H9 (cell line): ENCODE measurements around the gene C19orf25. TPM values are rescaled to one million over a fixed set of nuclear protein-coding genes. Genes with fewer than 3 reads are reported as not detected.

ENCODE experiments used
- DNase-seq: peaks from one replicate; pipeline ENCODE4 v3.0.0-alpha.2; 2017
- H2AFZ ChIP-seq: one replicate; pipeline ENCODE4 v1.6.1; 2013; ENCODE audit warnings: mild to moderate bottlenecking, low read length, control low read depth, moderate library complexity
- H2AK5ac ChIP-seq: 2 replicates; pipeline ENCODE4 v1.6.1; 2013; ENCODE audit warnings: low read length, control low read depth, mixed read lengths; ENCODE audit not compliant: insufficient read length
- H2BK120ac ChIP-seq: one replicate; pipeline ENCODE4 v1.6.1; 2013; ENCODE audit warnings: low read depth, mild to moderate bottlenecking, low read length, control low read depth, inconsistent platforms; ENCODE audit not compliant: poor library complexity, severe bottlenecking
- H2BK12ac ChIP-seq: 2 replicates; pipeline ENCODE4 v1.6.1; 2013; ENCODE audit warnings: low read length, control low read depth, mixed read lengths, low read depth; ENCODE audit not compliant: insufficient read length
- H2BK15ac ChIP-seq: 2 replicates; pipeline ENCODE4 v1.6.1; 2013; ENCODE audit warnings: low read depth, low read length, control low read depth
- H2BK20ac ChIP-seq: one replicate; pipeline ENCODE4 v1.6.1; 2013; ENCODE audit warnings: low read depth, mild to moderate bottlenecking, low read length, control low read depth, inconsistent platforms; ENCODE audit not compliant: poor library complexity, severe bottlenecking
- H2BK5ac ChIP-seq: 2 replicates; pipeline ENCODE4 v1.6.1; 2013; ENCODE audit warnings: low read length, control low read depth, mixed read lengths; ENCODE audit not compliant: insufficient read length
- H3K14ac ChIP-seq: 2 replicates; pipeline ENCODE4 v1.6.1; 2013; ENCODE audit warnings: low read length, control low read depth; ENCODE audit not compliant: insufficient read depth
- H3K18ac ChIP-seq: 2 replicates; pipeline ENCODE4 v1.6.1; 2013; ENCODE audit warnings: low read depth, mild to moderate bottlenecking, mixed read lengths, low read length, control low read depth; ENCODE audit not compliant: insufficient read length
- H3K23ac ChIP-seq: 2 replicates; pipeline ENCODE4 v1.6.1; 2013; ENCODE audit warnings: low read length, control low read depth, mixed read lengths, low read depth; ENCODE audit not compliant: insufficient read length
- H3K23me2 ChIP-seq: 2 replicates; pipeline ENCODE4 v1.6.1; 2013; ENCODE audit warnings: low read depth, mild to moderate bottlenecking, mixed read lengths, low read length, control low read depth; ENCODE audit not compliant: insufficient read length, poor library complexity, severe bottlenecking
- H3K27ac ChIP-seq: 2 replicates; pipeline ENCODE4 v1.5.1; 2013; ENCODE audit warnings: low read length, control low read depth, mixed read lengths, low read depth; ENCODE audit not compliant: insufficient read length
- H3K27me3 ChIP-seq: 2 replicates; pipeline ENCODE4 v1.6.1; 2013; ENCODE audit warnings: low read length, control low read depth, inconsistent platforms; ENCODE audit not compliant: insufficient read depth
- H3K4ac ChIP-seq: 2 replicates; pipeline ENCODE4 v1.6.1; 2013; ENCODE audit warnings: low read depth, mild to moderate bottlenecking, control low read depth, inconsistent platforms, low read length, moderate library complexity
- H3K4me1 ChIP-seq: 2 replicates; pipeline ENCODE4 v1.6.1; 2013; ENCODE audit warnings: low read length, control low read depth, inconsistent platforms; ENCODE audit not compliant: insufficient read depth
- H3K4me2 ChIP-seq: 2 replicates; pipeline ENCODE4 v1.6.1; 2013; ENCODE audit warnings: low read length, control low read depth, mixed read lengths; ENCODE audit not compliant: insufficient read length, insufficient read depth
- H3K56ac ChIP-seq: 2 replicates; pipeline ENCODE4 v1.6.1; 2013; ENCODE audit warnings: low read depth, mild to moderate bottlenecking, mixed read lengths, low read length, control low read depth; ENCODE audit not compliant: insufficient read length
- H3K79me1 ChIP-seq: 2 replicates; pipeline ENCODE4 v1.6.1; 2013; ENCODE audit warnings: low read depth, mild to moderate bottlenecking, moderate library complexity, low read length, control low read depth, inconsistent platforms; ENCODE audit not compliant: insufficient read depth, poor library complexity, severe bottlenecking
- H3K79me2 ChIP-seq: 2 replicates; pipeline ENCODE4 v1.6.1; 2013; ENCODE audit warnings: low read length, control low read depth, inconsistent platforms; ENCODE audit not compliant: insufficient read depth
- H3K9ac ChIP-seq: 2 replicates; pipeline ENCODE4 v1.6.1; 2013; ENCODE audit warnings: low read length, control low read depth, mixed read lengths; ENCODE audit not compliant: insufficient read length; ENCODE audit errors: extremely low read depth
- H3K9me3 ChIP-seq: one replicate; pipeline ENCODE4 v1.6.1; 2013; ENCODE audit warnings: low read depth, low read length, inconsistent platforms; ENCODE audit not compliant: control insufficient read depth
- H3T11ph ChIP-seq: one replicate; pipeline ENCODE4 v1.6.1; 2013; ENCODE audit warnings: mild to moderate bottlenecking, low read length, control low read depth, inconsistent platforms
- H4K20me1 ChIP-seq: one replicate; pipeline ENCODE4 v1.6.1; 2013; ENCODE audit not compliant: control insufficient read depth, insufficient read length, insufficient read depth
- H4K5ac ChIP-seq: 2 replicates; pipeline ENCODE4 v1.6.1; 2013; ENCODE audit warnings: low read depth, mild to moderate bottlenecking, mixed read lengths, low read length, control low read depth; ENCODE audit not compliant: insufficient read length
- H4K8ac ChIP-seq: replicated peaks from 2 replicates; pipeline ENCODE4 v1.6.1; 2013; ENCODE audit warnings: low read length, control low read depth, mixed read lengths, low read depth; ENCODE audit not compliant: insufficient read length
- H4K91ac ChIP-seq: 2 replicates; pipeline ENCODE4 v1.6.1; 2013; ENCODE audit warnings: low read depth, mild to moderate bottlenecking, moderate library complexity, mixed read lengths, low read length, control low read depth; ENCODE audit not compliant: insufficient read length
- H3K27ac Mint-ChIP-seq, 3 experiments: 2 replicates in 2 of 3; 3 replicates in 1 of 3; pipeline ENCODE4 v1.8.0; 2020 to 2021; ENCODE audit warnings: mixed read lengths in 3 of 3, mild to moderate bottlenecking in 1 of 3, moderate library complexity in 1 of 3
- H3K27me3 Mint-ChIP-seq: 2 replicates; pipeline ENCODE4 v1.8.0; 2021; ENCODE audit warnings: low read depth, mild to moderate bottlenecking, moderate library complexity, mixed read lengths
- H3K36me3 Mint-ChIP-seq, 3 experiments: 2 replicates in 2 of 3; 3 replicates in 1 of 3; pipeline ENCODE4 v1.8.0; 2020 to 2021; ENCODE audit warnings: low read depth in 3 of 3, mixed read lengths in 3 of 3; ENCODE audit not compliant: insufficient read depth in 1 of 3
- H3K4me1 Mint-ChIP-seq, 2 experiments: 2 replicates each; pipeline ENCODE4 v1.8.0; 2020; ENCODE audit warnings: mixed read lengths in 2 of 2
- H3K4me3 Mint-ChIP-seq, 2 experiments: 2 replicates in 1 of 2; 3 replicates in 1 of 2; pipeline ENCODE4 v1.8.0; 2020 to 2021; ENCODE audit warnings: mild to moderate bottlenecking in 2 of 2, mixed read lengths in 2 of 2, moderate library complexity in 1 of 2
- H3K9me3 Mint-ChIP-seq, 2 experiments: 2 replicates in 1 of 2; 3 replicates in 1 of 2; pipeline ENCODE4 v1.8.0; 2020; ENCODE audit warnings: mild to moderate bottlenecking in 2 of 2, mixed read lengths in 2 of 2, moderate library complexity in 1 of 2
- WGBS: extraction: QIAGEN DNeasy Blood & Tissue Kit; methylation state at CpG from one replicate; pipeline ENCODE4 v1.1.7; 2013; ENCODE audit warnings: missing lambda C conversion rate, low lambda C conversion rate, mixed read lengths; ENCODE audit not compliant: insufficient read length; ENCODE audit errors: extremely low coverage; 5-methylcytosine and 5-hydroxymethylcytosine counted together
- total RNA-seq: library from RNA; stranded (reverse); gene quantifications from 2 replicates; pipeline ENCODE4 v1.2.1, GENCODE V29; 2021
- TF ChIP-seq, protein P1 (sequence below): fragments of 200-600 bp; sonication (generic); conservative IDR thresholded peaks from 3 replicates; pipeline ENCODE4 v1.8.0; 2021; ENCODE audit warnings: antibody characterized with exemption, mild to moderate bottlenecking

C19orf25 gene
- total RNA-seq, 1 experiment from 2014 or later, result 36.8 TPM

DNA sequence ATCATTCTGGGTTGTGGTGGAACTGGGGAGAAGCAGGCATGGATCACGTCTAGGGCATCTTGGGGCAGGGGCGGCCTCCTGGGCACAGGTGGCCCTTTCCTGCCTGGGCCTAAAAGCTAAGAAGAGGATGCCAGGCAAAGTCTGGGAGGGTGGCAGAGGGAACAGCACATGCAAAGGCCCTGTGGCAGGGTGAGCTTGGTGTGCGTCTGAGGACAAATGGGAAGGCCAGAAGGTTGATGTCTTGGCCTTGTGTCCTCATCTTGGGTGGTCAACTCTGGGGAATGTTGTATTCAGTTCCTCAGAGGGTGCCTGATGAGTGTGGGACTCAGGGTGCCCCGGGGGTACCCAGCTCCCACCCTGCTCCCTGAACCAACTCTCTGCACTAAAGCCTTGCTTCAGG is 39.5 kb upstream of the C19orf25 start:
- H3K9me3 Mint-ChIP-seq, result peaks cover 0 to 8% of the 10 kb centered on the region in 2 experiments; a peak in 2 of 5 replicates
- H3K36me3 Mint-ChIP-seq, result no peaks in the 10 kb centered on the region
- DNase-seq, result no peak
- Histone ChIP-seq H3K4me1 (no peaks in the 10 kb centered on the region), H3K79me1 (no peaks in the 10 kb centered on the region), H4K8ac (no peak overlapping the region), H3T11ph (no peak overlapping the region), H3K9me3 (no peaks in the 10 kb centered on the region), H2BK20ac (no peak overlapping the region), H3K18ac (no peak overlapping the region), H3K27ac (no peak overlapping the region), H2BK15ac (no peak overlapping the region), H3K4ac (no peak overlapping the region), H4K91ac (no peak overlapping the region), H3K14ac (no peak overlapping the region), H3K23me2 (no peaks in the 10 kb centered on the region), H3K23ac (no peak overlapping the region), H2BK12ac (no peak overlapping the region), H2BK5ac (no peak overlapping the region), H3K27me3 (peaks cover 6% of the 10 kb centered on the region; the same call in 1 of the 2 replicates), H3K4me2 (no peak overlapping the region), H2AK5ac (no peak overlapping the region), H2AFZ (no peak overlapping the region), H3K56ac (no peak overlapping the region), H2BK120ac (no peak overlapping the region), H3K9ac (no peak overlapping the region), H3K79me2 (no peaks in the 10 kb centered on the region), H4K5ac (no peak overlapping the region), H4K20me1 (no peaks in the 10 kb centered on the region)
- no peak overlapping the region for H3K4me3 Mint-ChIP-seq
- WGBS, result no CpG with 5 or more reads among the region's 4 CpGs
- TF ChIP-seq, protein P1, sequence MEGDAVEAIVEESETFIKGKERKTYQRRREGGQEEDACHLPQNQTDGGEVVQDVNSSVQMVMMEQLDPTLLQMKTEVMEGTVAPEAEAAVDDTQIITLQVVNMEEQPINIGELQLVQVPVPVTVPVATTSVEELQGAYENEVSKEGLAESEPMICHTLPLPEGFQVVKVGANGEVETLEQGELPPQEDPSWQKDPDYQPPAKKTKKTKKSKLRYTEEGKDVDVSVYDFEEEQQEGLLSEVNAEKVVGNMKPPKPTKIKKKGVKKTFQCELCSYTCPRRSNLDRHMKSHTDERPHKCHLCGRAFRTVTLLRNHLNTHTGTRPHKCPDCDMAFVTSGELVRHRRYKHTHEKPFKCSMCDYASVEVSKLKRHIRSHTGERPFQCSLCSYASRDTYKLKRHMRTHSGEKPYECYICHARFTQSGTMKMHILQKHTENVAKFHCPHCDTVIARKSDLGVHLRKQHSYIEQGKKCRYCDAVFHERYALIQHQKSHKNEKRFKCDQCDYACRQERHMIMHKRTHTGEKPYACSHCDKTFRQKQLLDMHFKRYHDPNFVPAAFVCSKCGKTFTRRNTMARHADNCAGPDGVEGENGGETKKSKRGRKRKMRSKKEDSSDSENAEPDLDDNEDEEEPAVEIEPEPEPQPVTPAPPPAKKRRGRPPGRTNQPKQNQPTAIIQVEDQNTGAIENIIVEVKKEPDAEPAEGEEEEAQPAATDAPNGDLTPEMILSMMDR, result no peak
- no peak overlapping the region for H3K27ac Mint-ChIP-seq
- peaks cover 83% of the 10 kb centered on the region for H3K27me3 Mint-ChIP-seq
- no peaks in the 10 kb centered on the region for H3K4me1 Mint-ChIP-seq
